Liver (tissue), 9 donors: ENCODE data around the gene TSHZ2. TPM values are rescaled to one million over a fixed set of nuclear protein-coding genes. Genes with fewer than 3 reads are reported as not detected.

ENCODE experiments used
- DNase-seq: peaks from one replicate; pipeline ENCODE4 v3.0.0-alpha.2; 2017; ENCODE audit warnings: low spot score
- H3K27ac ChIP-seq, 2 donors: one replicate each; pipeline ENCODE4 v1.7.0; 2013; ENCODE audit warnings: inconsistent platforms in 2 of 2, low read length in 2 of 2, control low read depth in 1 of 2, low read depth in 1 of 2, mild to moderate bottlenecking in 1 of 2
- H3K27me3 ChIP-seq, 4 donors: one replicate each; pipeline versions ENCODE4 v1.6.1 to v1.7.0; 2013; ENCODE audit warnings: low read length in 3 of 4, inconsistent platforms in 1 of 4, mild to moderate bottlenecking in 1 of 4, moderate library complexity in 1 of 4; ENCODE audit not compliant: control insufficient read depth in 4 of 4, insufficient read depth in 4 of 4
- H3K36me3 ChIP-seq, 4 donors: one replicate each; pipeline versions ENCODE4 v1.6.1 to v1.7.0; 2013; ENCODE audit warnings: low read length in 3 of 4, mild to moderate bottlenecking in 3 of 4, low read depth in 1 of 4, moderate library complexity in 1 of 4; ENCODE audit not compliant: control insufficient read depth in 4 of 4, insufficient read depth in 3 of 4
- H3K4me1 ChIP-seq, 4 donors: one replicate each; pipeline versions ENCODE4 v1.6.1 to v1.7.0; 2013; ENCODE audit warnings: low read length in 3 of 4, mild to moderate bottlenecking in 3 of 4, moderate library complexity in 1 of 4; ENCODE audit not compliant: control insufficient read depth in 4 of 4, insufficient read depth in 4 of 4
- H3K4me3 ChIP-seq, 3 donors: one replicate each; pipeline versions ENCODE4 v1.6.1 to v1.7.0; 2013; ENCODE audit warnings: low read length in 3 of 3, control low read depth in 1 of 3, low read depth in 1 of 3, mild to moderate bottlenecking in 1 of 3
- H3K9ac ChIP-seq, 2 donors: one replicate each; pipeline ENCODE4 v1.7.0; 2013; ENCODE audit warnings: low read length in 2 of 2, mild to moderate bottlenecking in 2 of 2, moderate library complexity in 2 of 2, control low read depth in 1 of 2, low read depth in 1 of 2
- H3K9me3 ChIP-seq, 4 donors: one replicate each; pipeline versions ENCODE4 v1.6.1 to v1.7.0; 2013; ENCODE audit warnings: low read length in 3 of 4; ENCODE audit not compliant: control insufficient read depth in 4 of 4
- ATF3 ChIP-seq: IDR thresholded peaks from 2 replicates; pipeline ENCODE4 v1.6.1; 2016; ENCODE audit warnings: antibody characterized with exemption
- CTCF ChIP-seq: fragments of 150-350 bp; IDR thresholded peaks from 2 replicates; pipeline ENCODE4 v1.5.1; 2017; ENCODE audit warnings: improper control_type of control experiment, low read depth, low read length; ENCODE audit not compliant: missing input control
- FOXA2 ChIP-seq: IDR thresholded peaks from 2 replicates; pipeline ENCODE4 v1.6.1; 2016; ENCODE audit warnings: antibody characterized with exemption
- GABPA ChIP-seq, 2 donors: IDR thresholded peaks in 1 of 2; conservative IDR thresholded peaks in 1 of 2; 2 replicates each; pipeline ENCODE4 v1.6.1; 2016; ENCODE audit warnings: antibody characterized with exemption in 2 of 2, mild to moderate bottlenecking in 1 of 2, moderate library complexity in 1 of 2
- HNF4A ChIP-seq, 2 donors: conservative IDR thresholded peaks; 2 replicates each; pipeline ENCODE4 v1.6.1; 2016; ENCODE audit warnings: antibody characterized with exemption in 2 of 2, mild to moderate bottlenecking in 2 of 2
- HNF4G ChIP-seq: IDR thresholded peaks from 2 replicates; pipeline ENCODE4 v1.6.1; 2016; ENCODE audit warnings: antibody characterized with exemption
- JUND ChIP-seq, 2 donors: IDR thresholded peaks; 2 replicates each; pipeline ENCODE4 v1.6.1; 2016; ENCODE audit warnings: antibody characterized with exemption in 2 of 2
- RAD21 ChIP-seq, 2 donors: IDR thresholded peaks; 2 replicates each; pipeline ENCODE4 v1.6.1; 2016; ENCODE audit warnings: antibody characterized with exemption in 2 of 2, mild to moderate bottlenecking in 2 of 2
- REST ChIP-seq: IDR thresholded peaks from 2 replicates; pipeline ENCODE4 v1.6.1; 2016; ENCODE audit warnings: antibody characterized with exemption, mild to moderate bottlenecking
- RXRA ChIP-seq, 2 donors: IDR thresholded peaks; 2 replicates each; pipeline ENCODE4 v1.6.1; 2017 to 2018; ENCODE audit warnings: antibody characterized with exemption in 2 of 2, mild to moderate bottlenecking in 1 of 2
- SP1 ChIP-seq: IDR thresholded peaks from 2 replicates; pipeline ENCODE4 v1.6.1; 2018; ENCODE audit warnings: antibody characterized with exemption, mild to moderate bottlenecking
- TAF1 ChIP-seq: conservative IDR thresholded peaks from 2 replicates; pipeline ENCODE4 v1.6.1; 2016; ENCODE audit warnings: antibody characterized with exemption, mild to moderate bottlenecking
- YY1 ChIP-seq: IDR thresholded peaks from 2 replicates; pipeline ENCODE4 v1.6.1; 2016; ENCODE audit warnings: antibody characterized with exemption, mild to moderate bottlenecking
- ZBTB33 ChIP-seq: IDR thresholded peaks from 2 replicates; pipeline ENCODE4 v1.6.1; 2016; ENCODE audit warnings: antibody characterized with exemption
- WGBS: extraction: QIAGEN DNeasy Blood & Tissue Kit; methylation state at CpG from one replicate; pipeline ENCODE4 v1.1.7; 2013; 5-methylcytosine and 5-hydroxymethylcytosine counted together
- polyA plus RNA-seq, 2 donors: library from polyadenylated mRNA; stranded (reverse) in 1 of 2; unstranded in 1 of 2; fragments of 200-250 nt in 1 of 2; fragments of >200 nt in 1 of 2; fragmentation: Nextera tagmentation in 1 of 2; extraction: Ambion mirVana in 1 of 2; gene quantifications; one replicate each; pipeline versions ENCODE4 v1.2.1 to v1.2.3, GENCODE V29; 2013 to 2015
- total RNA-seq, 2 donors: library from RNA; depleted of rRNA; stranded (reverse); fragments of >200 nt; gene quantifications; one replicate each; pipeline ENCODE4 v1.2.3, GENCODE V29; 2014
- donor health status: healthy.
- donor health status: healthy.
- donor health status: healthy.
- donor health status: healthy.
- donor health status: healthy.

TSHZ2 gene
- total and polyA plus RNA-seq, 4 donors, result 2.9 to 11.3 (median 7.8) TPM

GRCh38 chr20:53245574-53245973 is 273.4 kb downstream of the TSHZ2 start:
- no peak overlapping the region for H3K4me3 ChIP-seq
- 94% methylated on average over 1 of the region's 1 CpG for WGBS
- no peaks in the 10 kb centered on the region for H3K4me1 ChIP-seq
- H3K27me3 ChIP-seq, result no peaks in the 10 kb centered on the region
- H3K27ac ChIP-seq, result no peak overlapping the region
- H3K36me3 ChIP-seq, result no peaks in the 10 kb centered on the region
- DNase-seq, result no peak
- no peak for TF ChIP-seq SP1
- no peak for TF ChIP-seq TAF1
- no peak overlapping the region for H3K9ac ChIP-seq
- no peaks in the 10 kb centered on the region for H3K9me3 ChIP-seq

GRCh38 chr20:53247468-53248103 is 275.4 kb downstream of the TSHZ2 start:
- DNase-seq, result no peak
- WGBS, result 92% methylated on average over 9 of the region's 9 CpGs
- no peak for TF ChIP-seq REST
- no peak for TF ChIP-seq HNF4A (conservative IDR thresholded peaks at IDR 0.05)
- no peak for TF ChIP-seq ATF3
- no peak for TF ChIP-seq FOXA2
- no peak for TF ChIP-seq YY1
- TF ChIP-seq GABPA (IDR thresholded peaks at IDR 0.05 in 1 of 2, conservative IDR thresholded peaks at IDR 0.05 in 1 of 2), result no peak
- no peak for TF ChIP-seq CTCF
- TF ChIP-seq HNF4G, result no peak
- TF ChIP-seq ZBTB33, result no peak
- no peak for TF ChIP-seq RXRA (IDR thresholded peaks at IDR 0.05)
- TF ChIP-seq SP1, result no peak
- no peak for TF ChIP-seq RAD21 (IDR thresholded peaks at IDR 0.05)
- TF ChIP-seq JUND (IDR thresholded peaks at IDR 0.05), result no peak

More at GRCh38 chr20:53247468-53248103, 275.4 kb downstream of the TSHZ2 start:
- Histone ChIP-seq H3K9ac (no peak overlapping the region), H3K36me3 (no peaks in the 10 kb centered on the region), H3K4me3 (no peak overlapping the region), H3K27ac (no peak overlapping the region), H3K4me1 (no peaks in the 10 kb centered on the region), H3K27me3 (no peaks in the 10 kb centered on the region), H3K9me3 (no peaks in the 10 kb centered on the region)
